DND-41 (cell line): ENCODE measurements around the gene LRRC56.

ENCODE experiments used
- ATAC-seq: fragments of 200-7000 bp; cut with Tn5 transposase; 3 replicates; pipeline ENCODE4 v1.9.1; 2021; ENCODE audit warnings: low read depth; ENCODE audit not compliant: insufficient read depth
- DNase-seq: peaks from one replicate; pipeline ENCODE4 v3.0.0-alpha.2; 2020
- H2AFZ ChIP-seq: 2 replicates; pipeline ENCODE4 v1.6.0; 2012; ENCODE audit warnings: low read depth, low read length
- H3K27ac ChIP-seq: 2 replicates; pipeline ENCODE4 v1.5.1; 2012; ENCODE audit warnings: low read length, inconsistent platforms
- H3K27me3 ChIP-seq: fragments of 200-600 bp; sonication (generic); 2 replicates; pipeline ENCODE4 v1.6.0; 2012; ENCODE audit warnings: low read length, mild to moderate bottlenecking, inconsistent platforms; ENCODE audit not compliant: insufficient read depth, poor library complexity
- H3K36me3 ChIP-seq: 2 replicates; pipeline ENCODE4 v1.5.1; 2012; ENCODE audit warnings: low read length, inconsistent platforms; ENCODE audit not compliant: insufficient read depth
- H3K4me1 ChIP-seq: 2 replicates; pipeline ENCODE4 v1.5.1; 2012; ENCODE audit warnings: mild to moderate bottlenecking, low read length; ENCODE audit not compliant: insufficient read depth
- H3K4me2 ChIP-seq: 2 replicates; pipeline ENCODE4 v1.6.0; 2012; ENCODE audit warnings: mild to moderate bottlenecking, moderate library complexity, low read length, inconsistent platforms; ENCODE audit not compliant: insufficient read depth
- H3K4me3 ChIP-seq, 2 experiments: fragments of 200-600 bp in 1 of 2; shearing (Covaris generic) in 1 of 2; 2 replicates each; pipeline ENCODE4 v1.5.1; 2012 to 2016; ENCODE audit warnings: inconsistent platforms in 2 of 2, low read length in 2 of 2, mild to moderate bottlenecking in 2 of 2, low read depth in 1 of 2, moderate library complexity in 1 of 2
- H3K79me2 ChIP-seq: 2 replicates; pipeline ENCODE4 v1.6.0; 2012; ENCODE audit warnings: low read length, inconsistent platforms; ENCODE audit not compliant: insufficient read depth
- H3K9ac ChIP-seq: 2 replicates; pipeline ENCODE4 v1.6.0; 2012; ENCODE audit warnings: low read depth, mild to moderate bottlenecking, inconsistent platforms, low read length, moderate library complexity
- H3K9me3 ChIP-seq: 2 replicates; pipeline ENCODE4 v1.5.1; 2012; ENCODE audit warnings: low read length, moderate library complexity, mild to moderate bottlenecking, inconsistent platforms; ENCODE audit not compliant: insufficient read depth, severe bottlenecking
- H4K20me1 ChIP-seq: 2 replicates; pipeline ENCODE4 v1.6.0; 2012; ENCODE audit warnings: low read length; ENCODE audit not compliant: insufficient read depth
- EZH2 ChIP-seq: IDR thresholded peaks from 3 replicates; pipeline ENCODE4 v1.6.1; 2012; ENCODE audit warnings: borderline replicate concordance, low read depth, mild to moderate bottlenecking, moderate library complexity, low read length, inconsistent platforms; ENCODE audit not compliant: severe bottlenecking
- TF ChIP-seq, protein P1 (sequence below): IDR thresholded peaks from 2 replicates; pipeline ENCODE4 v1.5.1; 2012; ENCODE audit warnings: borderline replicate concordance, low read length, moderate library complexity, mild to moderate bottlenecking; ENCODE audit not compliant: poor library complexity, severe bottlenecking; ENCODE audit errors: extremely low read depth

The LRRC56 gene

DNA sequence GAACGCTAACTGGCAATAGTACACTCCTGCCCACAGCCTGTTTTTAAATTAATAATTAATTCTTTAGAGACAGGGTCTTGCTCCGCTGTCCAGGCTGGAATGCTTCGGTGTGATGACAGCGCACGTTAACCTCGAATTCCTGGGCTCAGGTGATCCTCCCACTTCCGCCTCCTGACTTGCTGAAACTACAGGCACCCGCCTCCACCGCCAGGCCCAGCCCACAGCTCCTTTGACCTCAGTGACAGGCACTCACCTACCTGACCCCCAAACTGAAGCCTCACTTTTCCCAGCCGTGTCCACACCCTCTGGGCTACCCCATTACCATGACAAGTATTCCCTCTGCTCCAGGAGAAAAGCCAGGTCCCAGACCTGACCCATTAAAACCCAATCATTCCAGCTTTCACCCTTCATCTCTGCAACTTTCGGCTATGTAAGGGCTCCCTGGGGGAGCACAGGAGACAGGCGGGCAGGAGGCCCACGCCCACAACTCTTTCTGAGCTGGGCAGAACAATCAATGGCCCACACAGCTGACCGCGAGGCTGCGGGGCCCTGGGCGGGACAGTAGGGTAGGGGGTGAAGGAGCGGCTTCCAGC lies 22.5 kb downstream of the LRRC56 start:
- Histone ChIP-seq H2AFZ (peak overlapping the region; percentile 83), H3K27ac (peak overlapping the region; percentile 76; the same call in 1 of the 2 replicates), H3K9me3 (no peaks in the 10 kb centered on the region), H3K4me3 (peak overlapping the region; percentile 39 to 86; a peak in 3 of 4 replicates), H4K20me1 (peaks cover 29% of the 10 kb centered on the region), H3K9ac (peak overlapping the region; percentile 82), H3K79me2 (peaks cover 8% of the 10 kb centered on the region), H3K4me2 (peak overlapping the region; percentile 98), H3K27me3 (no peaks in the 10 kb centered on the region), H3K4me1 (peaks cover 37% of the 10 kb centered on the region), H3K36me3 (peaks cover 19% of the 10 kb centered on the region)
- DNase-seq (no peak), ATAC-seq (no peak)
- TF ChIP-seq, protein P1, sequence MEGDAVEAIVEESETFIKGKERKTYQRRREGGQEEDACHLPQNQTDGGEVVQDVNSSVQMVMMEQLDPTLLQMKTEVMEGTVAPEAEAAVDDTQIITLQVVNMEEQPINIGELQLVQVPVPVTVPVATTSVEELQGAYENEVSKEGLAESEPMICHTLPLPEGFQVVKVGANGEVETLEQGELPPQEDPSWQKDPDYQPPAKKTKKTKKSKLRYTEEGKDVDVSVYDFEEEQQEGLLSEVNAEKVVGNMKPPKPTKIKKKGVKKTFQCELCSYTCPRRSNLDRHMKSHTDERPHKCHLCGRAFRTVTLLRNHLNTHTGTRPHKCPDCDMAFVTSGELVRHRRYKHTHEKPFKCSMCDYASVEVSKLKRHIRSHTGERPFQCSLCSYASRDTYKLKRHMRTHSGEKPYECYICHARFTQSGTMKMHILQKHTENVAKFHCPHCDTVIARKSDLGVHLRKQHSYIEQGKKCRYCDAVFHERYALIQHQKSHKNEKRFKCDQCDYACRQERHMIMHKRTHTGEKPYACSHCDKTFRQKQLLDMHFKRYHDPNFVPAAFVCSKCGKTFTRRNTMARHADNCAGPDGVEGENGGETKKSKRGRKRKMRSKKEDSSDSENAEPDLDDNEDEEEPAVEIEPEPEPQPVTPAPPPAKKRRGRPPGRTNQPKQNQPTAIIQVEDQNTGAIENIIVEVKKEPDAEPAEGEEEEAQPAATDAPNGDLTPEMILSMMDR, result no peak
- no peak for TF ChIP-seq EZH2

DNA sequence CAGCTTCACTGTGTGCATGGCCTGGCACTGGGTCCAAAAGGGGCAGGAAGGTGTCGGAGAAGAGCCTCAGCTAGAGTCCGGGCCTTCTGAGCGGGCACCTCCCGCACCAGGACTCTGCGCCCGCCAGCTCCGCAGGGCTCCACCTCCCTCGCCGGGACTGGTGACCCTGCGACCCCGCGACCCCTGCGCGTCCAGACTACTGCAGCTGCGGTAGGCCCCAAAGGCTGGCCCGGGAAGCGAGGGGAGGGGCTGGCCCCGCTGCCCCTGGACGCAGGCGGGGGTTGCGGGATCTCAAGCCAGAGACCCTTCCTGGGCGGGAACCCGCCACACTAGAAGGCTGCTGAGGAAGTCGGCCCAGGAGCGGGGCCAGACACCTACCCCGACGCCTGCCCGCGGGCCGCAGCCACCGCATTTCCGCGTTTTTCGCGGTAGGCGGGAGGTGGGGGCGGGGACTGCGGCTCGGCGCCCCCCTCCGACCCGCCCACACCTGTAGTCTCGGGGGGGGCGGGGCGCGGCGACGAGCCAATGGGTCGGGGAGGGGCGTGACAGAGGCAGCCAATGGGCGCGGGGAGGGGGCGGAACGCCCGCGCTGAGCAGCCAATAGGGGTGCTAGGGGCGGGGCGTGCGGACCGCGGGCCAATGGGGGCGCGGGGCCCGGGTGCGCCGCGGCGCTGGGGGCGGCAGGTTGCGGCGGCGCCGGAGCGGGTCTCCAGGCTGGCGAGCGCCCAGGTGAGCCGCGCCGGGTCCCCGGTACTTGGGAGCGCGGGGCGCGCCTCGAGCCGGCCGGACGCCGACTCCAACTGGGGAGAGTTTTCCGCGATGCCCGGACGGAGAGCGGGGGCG lies 23.2 kb downstream of the LRRC56 start, which contains the start of the genes LMNTD2 and RASSF7:
Gene LMNTD2, minus strand, starts transcription at position 434 of the 843 bp plus-strand sequence. Its CDS starts 22 bp downstream, at position 412.
Gene RASSF7, plus strand, starts transcription at position 666 of the 843 bp plus-strand sequence. CDS start 799 bp downstream, outside the sequence.
- no peak for TF ChIP-seq EZH2
- TF ChIP-seq, protein P1, result no peak
- Histone ChIP-seq H3K27me3 (no peaks in the 10 kb centered on the region), H2AFZ (peak within 1 kb of the TSS; percentile 83), H4K20me1 (peaks cover 29% of the 10 kb centered on the region), H3K27ac (peak within 1 kb of the TSS; percentile 76), H3K79me2 (peaks cover 8% of the 10 kb centered on the region), H3K4me3 (peak within 1 kb of the TSS; percentile 86 to 95), H3K9ac (peak within 1 kb of the TSS; percentile 82), H3K4me1 (peaks cover 31% of the 10 kb centered on the region), H3K9me3 (no peaks in the 10 kb centered on the region), H3K36me3 (peaks cover 19% of the 10 kb centered on the region), H3K4me2 (peak within 1 kb of the TSS; percentile 98)
- peak; percentile 95 for DNase-seq
- peak; percentile 92 for ATAC-seq

DNA sequence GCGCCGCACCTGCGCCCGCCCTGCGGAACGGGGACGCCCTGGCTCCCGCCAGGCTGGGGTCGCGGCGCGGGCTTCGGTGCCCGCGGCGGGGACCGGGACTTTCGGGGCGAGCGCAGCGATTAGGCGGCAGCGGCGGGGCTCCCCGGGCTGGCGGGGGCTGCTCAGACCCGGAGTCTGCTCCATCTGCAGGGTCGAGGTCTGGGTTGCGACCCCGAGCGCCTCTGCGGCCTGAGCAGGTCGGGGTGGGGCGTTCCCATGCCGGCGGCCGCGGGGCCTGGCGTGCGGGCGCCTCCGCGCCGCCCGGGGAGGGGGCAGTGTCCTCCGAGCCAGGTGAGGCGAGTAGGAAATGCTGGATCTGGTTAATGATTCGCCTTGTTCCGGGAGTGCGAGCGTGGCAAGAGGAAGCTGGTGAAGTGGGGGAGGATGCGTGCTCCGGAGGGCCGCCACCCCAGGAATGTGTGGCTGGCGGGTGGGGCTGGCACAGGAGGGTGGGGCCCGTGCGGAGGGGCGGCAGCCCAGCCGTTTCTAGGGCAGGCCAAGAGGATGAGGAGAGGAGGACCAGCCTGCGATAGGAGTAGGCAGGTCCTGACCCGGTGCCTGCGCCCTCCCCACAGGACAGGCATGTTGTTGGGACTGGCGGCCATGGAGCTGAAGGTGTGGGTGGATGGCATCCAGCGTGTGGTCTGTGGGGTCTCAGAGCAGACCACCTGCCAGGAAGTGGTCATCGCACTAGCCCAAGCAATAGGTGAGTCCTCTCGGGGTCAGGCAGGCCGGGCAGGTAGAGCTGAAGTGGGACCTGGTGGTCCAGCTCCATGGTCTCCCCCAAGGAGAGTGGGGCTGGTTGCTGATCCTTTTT lies 24.0 kb downstream of the LRRC56 start:
- H3K79me2 ChIP-seq, result peaks cover 8% of the 10 kb centered on the region
- H3K4me2 ChIP-seq, result peak overlapping the region; percentile 89
- TF ChIP-seq EZH2, result no peak
- TF ChIP-seq, protein P1, result no peak
- H3K9me3 ChIP-seq, result no peaks in the 10 kb centered on the region
- H3K4me1 ChIP-seq, result peaks cover 30% of the 10 kb centered on the region
- peak overlapping the region; percentile 44; the same call in 1 of the 2 replicates for H3K27ac ChIP-seq
- H3K27me3 ChIP-seq, result no peaks in the 10 kb centered on the region
- peak overlapping the region; percentile 82 for H3K9ac ChIP-seq
- peaks cover 36% of the 10 kb centered on the region for H4K20me1 ChIP-seq
- H3K36me3 ChIP-seq, result peaks cover 26% of the 10 kb centered on the region
- H2AFZ ChIP-seq, result peak overlapping the region; percentile 64
- peak overlapping the region; percentile 86 to 95 for H3K4me3 ChIP-seq
- ATAC-seq, result peak; percentile 28
- peak; percentile 41 for DNase-seq
